Measurements from ENCODE around the gene ZNF229.

GRCh38 chr19:44496711-44497110 lies 48.4 kb upstream of the ZNF229 start:
- TF ChIP-seq, protein P1, sequence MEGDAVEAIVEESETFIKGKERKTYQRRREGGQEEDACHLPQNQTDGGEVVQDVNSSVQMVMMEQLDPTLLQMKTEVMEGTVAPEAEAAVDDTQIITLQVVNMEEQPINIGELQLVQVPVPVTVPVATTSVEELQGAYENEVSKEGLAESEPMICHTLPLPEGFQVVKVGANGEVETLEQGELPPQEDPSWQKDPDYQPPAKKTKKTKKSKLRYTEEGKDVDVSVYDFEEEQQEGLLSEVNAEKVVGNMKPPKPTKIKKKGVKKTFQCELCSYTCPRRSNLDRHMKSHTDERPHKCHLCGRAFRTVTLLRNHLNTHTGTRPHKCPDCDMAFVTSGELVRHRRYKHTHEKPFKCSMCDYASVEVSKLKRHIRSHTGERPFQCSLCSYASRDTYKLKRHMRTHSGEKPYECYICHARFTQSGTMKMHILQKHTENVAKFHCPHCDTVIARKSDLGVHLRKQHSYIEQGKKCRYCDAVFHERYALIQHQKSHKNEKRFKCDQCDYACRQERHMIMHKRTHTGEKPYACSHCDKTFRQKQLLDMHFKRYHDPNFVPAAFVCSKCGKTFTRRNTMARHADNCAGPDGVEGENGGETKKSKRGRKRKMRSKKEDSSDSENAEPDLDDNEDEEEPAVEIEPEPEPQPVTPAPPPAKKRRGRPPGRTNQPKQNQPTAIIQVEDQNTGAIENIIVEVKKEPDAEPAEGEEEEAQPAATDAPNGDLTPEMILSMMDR (IDR thresholded peaks at IDR 0.05; ENCODE audit: insufficient read depth, low read depth, low read length), result no peak
- no peak for TF ChIP-seq EZH2 (IDR thresholded peaks at IDR 0.05; ENCODE audit: insufficient read depth, low read length)
